Endodermal cell (in vitro differentiated cells): ENCODE results near the gene HLA-DRA. TPM values are rescaled to one million over a fixed set of nuclear protein-coding genes. Genes with fewer than 3 reads are reported as not detected.

ENCODE experiments used
- DNase-seq: peaks from one replicate; pipeline ENCODE4 v3.0.0-alpha.2; 2017
- H3K27ac ChIP-seq: 2 replicates; pipeline ENCODE4 v1.5.1; 2013; ENCODE audit warnings: mild to moderate bottlenecking, low read depth, low read length, moderate library complexity
- H3K27me3 ChIP-seq: 2 replicates; pipeline ENCODE4 v1.6.1; 2013; ENCODE audit warnings: mild to moderate bottlenecking, low read length, moderate library complexity; ENCODE audit not compliant: insufficient read depth, control insufficient read depth, poor library complexity, severe bottlenecking
- H3K36me3 ChIP-seq: 2 replicates; pipeline ENCODE4 v1.7.0; 2013; ENCODE audit warnings: mild to moderate bottlenecking, low read length, moderate library complexity; ENCODE audit not compliant: control insufficient read depth, insufficient read depth
- H3K4me1 ChIP-seq: one replicate; pipeline ENCODE4 v1.7.0; 2013; ENCODE audit warnings: low read length; ENCODE audit not compliant: control insufficient read depth, insufficient read depth
- H3K4me3 ChIP-seq: 2 replicates; pipeline ENCODE4 v1.5.1; 2013; ENCODE audit warnings: mild to moderate bottlenecking, low read length, moderate library complexity
- H3K9ac ChIP-seq: 2 replicates; pipeline ENCODE4 v1.6.1; 2013; ENCODE audit warnings: mild to moderate bottlenecking, low read length, moderate library complexity; ENCODE audit not compliant: poor library complexity, severe bottlenecking; ENCODE audit errors: extremely low read depth
- H3K9me3 ChIP-seq: 2 replicates; pipeline ENCODE4 v1.6.1; 2013; ENCODE audit warnings: mild to moderate bottlenecking, low read length, moderate library complexity; ENCODE audit not compliant: control insufficient read depth
- H3K27ac Mint-ChIP-seq: 2 replicates; pipeline ENCODE4 v1.8.0; 2020; ENCODE audit warnings: mixed read lengths
- H3K27me3 Mint-ChIP-seq: 2 replicates; pipeline ENCODE4 v1.8.0; 2021; ENCODE audit warnings: mild to moderate bottlenecking, mixed read lengths; ENCODE audit not compliant: insufficient read depth
- H3K36me3 Mint-ChIP-seq: 2 replicates; pipeline ENCODE4 v1.8.0; 2020; ENCODE audit warnings: low read depth, mixed read lengths
- H3K4me1 Mint-ChIP-seq: 2 replicates; pipeline ENCODE4 v1.8.0; 2020; ENCODE audit warnings: mixed read lengths
- H3K4me3 Mint-ChIP-seq: 2 replicates; pipeline ENCODE4 v1.8.0; 2020; ENCODE audit warnings: mild to moderate bottlenecking, moderate library complexity, mixed read lengths
- H3K9me3 Mint-ChIP-seq: 2 replicates; pipeline ENCODE4 v1.8.0; 2020; ENCODE audit warnings: mild to moderate bottlenecking, mixed read lengths
- CTCF ChIP-seq: fragments of 200-600 bp; sonication (generic); conservative IDR thresholded peaks from 2 replicates; pipeline ENCODE4 v1.5.0; 2021; ENCODE audit warnings: antibody characterized with exemption, mild to moderate bottlenecking
- WGBS, 2 experiments: methylation state at CpG; one replicate each; pipeline versions ENCODE4 v1.1.5 to v1.1.7; 2013; ENCODE audit warnings: missing lambda C conversion rate in 2 of 2, mixed read lengths in 1 of 2; ENCODE audit not compliant: insufficient coverage in 1 of 2, insufficient read length in 1 of 2; 5-methylcytosine and 5-hydroxymethylcytosine counted together
- total RNA-seq, 2 donors: library from RNA; stranded (reverse); fragmentation: NEBNext Ultra II Directional in 1 of 2; extraction: Animal tissue kit (Norgen Biotek cat#: 25700) in 1 of 2; gene quantifications; 2 replicates in 1 of 2; 3 replicates in 1 of 2; pipeline ENCODE4 v1.2.1, GENCODE V29; 2021

The HLA-DRA gene
- total RNA-seq, 2 donors from 2014 or later = 0.27 TPM; not detected in 1

- Mint-ChIP-seq H3K9me3 (peaks cover 3% of the 10 kb centered on the region), H3K36me3 (no peaks in the 10 kb centered on the region), H3K4me3 (no peak overlapping the region), H3K4me1 (no peaks in the 10 kb centered on the region), H3K27me3 (peaks cover 16% of the 10 kb centered on the region), H3K27ac (no peak overlapping the region)
- Histone ChIP-seq H3K4me1 (no peaks in the 10 kb centered on the region), H3K4me3 (no peak overlapping the region), H3K9me3 (no peaks in the 10 kb centered on the region), H3K27me3 (no peaks in the 10 kb centered on the region), H3K36me3 (no peaks in the 10 kb centered on the region), H3K27ac (no peak overlapping the region), H3K9ac (no peak overlapping the region)
- no peak for TF ChIP-seq CTCF
- no peak for DNase-seq
- WGBS, 2 experiments = 62 to 70% methylated on average over 1 of the region's 1 CpG
Observed at GRCh38 chr6:32488083-32488482, 48.4 kb downstream of the HLA-DRA start.

GRCh38 chr6:32491700-32492099, 52.0 kb downstream of the HLA-DRA start:
- Mint-ChIP-seq H3K9me3 (peaks cover 18% of the 10 kb centered on the region), H3K4me3 (no peak overlapping the region), H3K4me1 (no peaks in the 10 kb centered on the region), H3K27me3 (peaks cover 21% of the 10 kb centered on the region), H3K36me3 (no peaks in the 10 kb centered on the region), H3K27ac (no peak overlapping the region)
- no peak overlapping the region for H3K27ac ChIP-seq
- H3K4me3 ChIP-seq = no peak overlapping the region
- no peak for DNase-seq
- no peaks in the 10 kb centered on the region for H3K4me1 ChIP-seq
- TF ChIP-seq CTCF = no peak
- no peaks in the 10 kb centered on the region for H3K36me3 ChIP-seq
- no peak overlapping the region for H3K9ac ChIP-seq
- no peaks in the 10 kb centered on the region for H3K27me3 ChIP-seq
- WGBS, 2 experiments = no CpG with 5 or more reads among the region's 1 CpG
- H3K9me3 ChIP-seq = no peaks in the 10 kb centered on the region

GRCh38 chr6:32492351-32492750, 52.7 kb downstream of the HLA-DRA start:
- H3K36me3 Mint-ChIP-seq = no peaks in the 10 kb centered on the region

More at GRCh38 chr6:32492351-32492750, 52.7 kb downstream of the HLA-DRA start:
- Histone ChIP-seq H3K4me3 (no peak overlapping the region), H3K27me3 (no peaks in the 10 kb centered on the region), H3K9ac (no peak overlapping the region), H3K27ac (no peak overlapping the region), H3K4me1 (no peaks in the 10 kb centered on the region), H3K36me3 (no peaks in the 10 kb centered on the region), H3K9me3 (no peaks in the 10 kb centered on the region)
- H3K4me1 Mint-ChIP-seq = no peaks in the 10 kb centered on the region
- H3K27me3 Mint-ChIP-seq = peaks cover 21% of the 10 kb centered on the region
- no peak overlapping the region for H3K4me3 Mint-ChIP-seq
- TF ChIP-seq CTCF = no peak
- peaks cover 18% of the 10 kb centered on the region for H3K9me3 Mint-ChIP-seq
- H3K27ac Mint-ChIP-seq = no peak overlapping the region
- no peak for DNase-seq

Other genes with a start within 250 kb of the HLA-DRA start
- gene PBX2, start 249.7 kb upstream of the HLA-DRA start, total RNA-seq = 100 to 1,000 TPM; 246 to 263 TPM
- gene GPSM3, start 247.2 kb upstream of the HLA-DRA start, total RNA-seq = 10 to 100 TPM; 12.9 to 25.0 TPM
- gene NOTCH4, start 215.8 kb upstream of the HLA-DRA start, total RNA-seq = 1 to 10 TPM; 2.1 to 2.5 TPM
- gene TSBP1, start 68.0 kb upstream of the HLA-DRA start, total RNA-seq = not detected
- gene BTNL2, start 32.7 kb upstream of the HLA-DRA start, total RNA-seq = not detected
- gene HLA-DRB5, start 90.4 kb downstream of the HLA-DRA start, total RNA-seq = under 1 TPM; 0.71 to 0.92 TPM
- 10 to 100 TPM in 1 of 2 donors, 1 to 10 TPM in 1; 9.9 to 14.6 TPM for gene HLA-DRB1, start 150.0 kb downstream of the HLA-DRA start, total RNA-seq
- under 1 TPM in 1 of 2 donors, not detected in 1; 0.97 TPM for gene HLA-DQA1, start 197.5 kb downstream of the HLA-DRA start, total RNA-seq
- 10 to 100 TPM in 1 of 2 donors, 1 to 10 TPM in 1; 2.2 to 11.1 TPM for gene HLA-DQB1, start 226.8 kb downstream of the HLA-DRA start, total RNA-seq